Femur (tissue), 1 donor: ENCODE results near the gene NPC1L1.
A peak's percentile ranks its signal among the peaks of the same experiment; 100 is the strongest.

Source experiments
- DNase-seq: peaks from one replicate; pipeline ENCODE4 v3.0.0-alpha.2; 2017

NPC1L1 gene, protein sequence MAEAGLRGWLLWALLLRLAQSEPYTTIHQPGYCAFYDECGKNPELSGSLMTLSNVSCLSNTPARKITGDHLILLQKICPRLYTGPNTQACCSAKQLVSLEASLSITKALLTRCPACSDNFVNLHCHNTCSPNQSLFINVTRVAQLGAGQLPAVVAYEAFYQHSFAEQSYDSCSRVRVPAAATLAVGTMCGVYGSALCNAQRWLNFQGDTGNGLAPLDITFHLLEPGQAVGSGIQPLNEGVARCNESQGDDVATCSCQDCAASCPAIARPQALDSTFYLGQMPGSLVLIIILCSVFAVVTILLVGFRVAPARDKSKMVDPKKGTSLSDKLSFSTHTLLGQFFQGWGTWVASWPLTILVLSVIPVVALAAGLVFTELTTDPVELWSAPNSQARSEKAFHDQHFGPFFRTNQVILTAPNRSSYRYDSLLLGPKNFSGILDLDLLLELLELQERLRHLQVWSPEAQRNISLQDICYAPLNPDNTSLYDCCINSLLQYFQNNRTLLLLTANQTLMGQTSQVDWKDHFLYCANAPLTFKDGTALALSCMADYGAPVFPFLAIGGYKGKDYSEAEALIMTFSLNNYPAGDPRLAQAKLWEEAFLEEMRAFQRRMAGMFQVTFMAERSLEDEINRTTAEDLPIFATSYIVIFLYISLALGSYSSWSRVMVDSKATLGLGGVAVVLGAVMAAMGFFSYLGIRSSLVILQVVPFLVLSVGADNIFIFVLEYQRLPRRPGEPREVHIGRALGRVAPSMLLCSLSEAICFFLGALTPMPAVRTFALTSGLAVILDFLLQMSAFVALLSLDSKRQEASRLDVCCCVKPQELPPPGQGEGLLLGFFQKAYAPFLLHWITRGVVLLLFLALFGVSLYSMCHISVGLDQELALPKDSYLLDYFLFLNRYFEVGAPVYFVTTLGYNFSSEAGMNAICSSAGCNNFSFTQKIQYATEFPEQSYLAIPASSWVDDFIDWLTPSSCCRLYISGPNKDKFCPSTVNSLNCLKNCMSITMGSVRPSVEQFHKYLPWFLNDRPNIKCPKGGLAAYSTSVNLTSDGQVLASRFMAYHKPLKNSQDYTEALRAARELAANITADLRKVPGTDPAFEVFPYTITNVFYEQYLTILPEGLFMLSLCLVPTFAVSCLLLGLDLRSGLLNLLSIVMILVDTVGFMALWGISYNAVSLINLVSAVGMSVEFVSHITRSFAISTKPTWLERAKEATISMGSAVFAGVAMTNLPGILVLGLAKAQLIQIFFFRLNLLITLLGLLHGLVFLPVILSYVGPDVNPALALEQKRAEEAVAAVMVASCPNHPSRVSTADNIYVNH (N-terminal part only)

DNA sequence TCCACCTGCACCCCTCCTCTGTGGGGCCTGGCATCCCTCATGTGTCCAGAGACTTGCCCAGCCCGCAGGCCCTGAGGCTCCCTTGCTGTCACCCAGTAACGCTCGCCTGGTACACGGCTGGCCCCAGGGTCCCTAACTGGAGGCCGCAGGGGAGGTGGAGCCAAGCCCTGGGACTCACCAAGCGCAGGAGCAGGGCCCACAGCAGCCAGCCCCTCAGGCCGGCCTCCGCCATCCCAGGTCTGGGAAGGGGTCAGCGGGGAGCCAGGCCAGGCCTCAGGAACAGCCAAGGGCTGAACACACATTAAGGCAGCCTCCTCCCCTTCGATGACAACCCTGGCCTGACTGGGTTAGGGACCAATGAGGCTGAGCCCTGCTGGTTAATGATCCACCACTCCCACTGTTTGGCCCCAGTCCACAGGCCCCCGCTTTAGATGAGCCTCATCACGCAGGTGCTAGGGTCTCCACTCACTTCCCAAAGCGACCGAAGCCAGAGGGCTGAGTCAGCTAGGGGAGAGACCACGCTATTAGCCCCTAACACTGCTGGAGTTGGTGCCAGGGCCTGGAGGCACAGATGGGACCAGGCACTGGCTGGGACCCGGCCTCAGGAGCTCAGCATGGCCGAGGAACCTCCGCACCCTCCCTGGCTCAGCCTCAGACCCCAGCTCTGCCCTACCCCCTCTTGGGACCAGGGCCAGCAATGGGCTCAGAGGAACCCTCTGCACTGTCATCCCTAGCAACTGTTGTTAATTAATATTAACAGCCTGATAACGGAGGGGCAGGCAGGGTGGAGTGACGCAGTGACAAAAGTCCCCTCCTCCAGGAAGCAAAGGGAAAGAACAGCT lies at the start of gene NPC1L1:
NPC1L1 (minus strand) TSS at position 303 of the 842 bp plus-strand sequence; CDS start at position 232, 71 bp downstream.
- DNase-seq = no peak

GRCh38 chr7:44590910-44591309 lies 49.8 kb upstream of the NPC1L1 start:
- DNase-seq = no peak

DNA sequence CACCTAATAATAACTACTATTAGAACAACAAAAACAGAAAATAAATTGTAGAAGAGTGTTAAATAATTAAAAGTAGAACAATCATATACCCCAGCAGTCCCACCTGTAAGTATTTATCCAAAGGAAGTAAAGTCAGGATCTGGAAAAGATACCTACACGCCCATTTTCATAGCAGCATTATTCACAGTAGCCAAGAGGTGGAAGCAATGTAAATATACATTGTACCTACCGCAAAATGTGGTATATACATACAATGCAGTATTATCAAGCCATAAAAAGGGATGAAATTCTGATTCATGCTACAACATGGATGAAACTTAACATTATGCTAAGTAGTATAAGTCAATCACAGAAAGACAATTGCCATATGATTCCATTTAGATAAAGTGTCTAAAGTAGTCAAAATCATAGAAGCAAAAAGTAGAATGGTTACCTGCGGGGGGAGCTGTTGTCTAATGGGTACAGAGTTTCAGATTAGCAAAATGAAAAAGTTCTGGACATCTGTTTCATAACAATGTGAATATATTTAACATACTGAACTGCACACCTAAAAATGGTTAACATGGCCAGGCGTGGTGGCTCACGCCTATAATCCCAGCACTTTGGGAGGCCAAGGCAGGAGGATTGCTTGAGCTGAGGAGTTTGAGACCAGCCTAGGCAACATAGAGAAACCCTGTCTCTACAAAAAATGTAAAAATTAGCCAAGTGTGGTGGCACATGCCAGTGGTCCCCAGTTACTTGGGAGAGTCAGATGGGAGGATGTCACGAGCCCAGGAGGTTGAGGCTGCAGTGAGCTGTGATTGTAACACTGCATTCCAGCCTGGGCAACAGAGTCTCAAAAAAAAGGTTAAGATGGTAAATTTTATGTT lies 46.9 kb upstream of the NPC1L1 start:
- DNase-seq = peak; percentile 59

- DNase-seq = no peak
These were observed 42.2 kb upstream of the NPC1L1 start for GRCh38 chr7:44583146-44583865.

- DNase-seq = peak; percentile 100
These were observed 40.9 kb upstream of the NPC1L1 start, which contains the start of gene TMED4 for GRCh38 chr7:44581879-44582603. TSS of gene TMED4 (minus strand) at chr7:44582231. CDS start at chr7:44582206, 25 bp downstream.

DNA sequence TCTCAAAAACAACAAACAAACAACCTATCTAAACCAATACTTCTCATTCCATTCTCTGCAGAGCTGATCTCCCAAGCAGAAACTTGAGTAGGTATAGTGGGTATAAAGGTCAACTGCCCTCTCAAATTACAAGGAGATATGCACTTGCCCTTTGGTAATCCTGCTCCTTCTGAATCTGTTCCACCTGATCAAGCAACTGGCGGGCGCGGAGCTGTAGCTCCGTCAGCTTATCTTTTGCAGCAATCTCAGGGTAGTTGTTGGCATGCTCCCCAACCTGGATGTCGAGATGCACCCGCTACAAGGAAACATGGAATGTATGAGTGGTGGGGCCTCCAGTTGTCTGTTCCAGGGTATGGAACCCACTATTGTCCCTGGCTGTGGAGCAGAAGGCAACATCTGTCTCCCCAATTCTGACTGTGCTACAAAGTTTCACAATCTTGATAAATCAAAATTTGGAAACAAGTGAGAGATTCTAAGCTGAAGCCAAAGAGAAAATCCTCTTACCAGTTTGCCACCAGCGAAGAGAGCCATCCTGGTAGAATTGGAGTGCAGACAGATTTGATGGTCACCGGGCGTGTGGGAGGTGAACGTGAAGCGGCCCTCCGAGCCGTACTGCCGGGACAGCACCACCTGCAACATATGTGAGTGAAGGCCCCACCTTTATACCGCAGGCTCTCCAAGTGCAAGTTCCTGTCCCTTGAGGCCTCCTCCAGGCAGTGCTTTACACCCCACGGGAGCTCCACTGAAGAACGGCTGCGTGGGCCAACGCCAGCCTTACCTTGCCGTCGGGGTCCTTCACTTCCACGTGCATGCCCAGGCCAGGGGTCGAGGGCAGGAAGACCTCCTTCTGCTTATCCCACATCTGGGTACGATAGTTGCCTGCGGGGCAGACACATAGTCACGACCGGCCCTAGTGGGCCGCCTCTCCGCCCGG lies 40.1 kb upstream of the NPC1L1 start:
- DNase-seq = no peak

DNA sequence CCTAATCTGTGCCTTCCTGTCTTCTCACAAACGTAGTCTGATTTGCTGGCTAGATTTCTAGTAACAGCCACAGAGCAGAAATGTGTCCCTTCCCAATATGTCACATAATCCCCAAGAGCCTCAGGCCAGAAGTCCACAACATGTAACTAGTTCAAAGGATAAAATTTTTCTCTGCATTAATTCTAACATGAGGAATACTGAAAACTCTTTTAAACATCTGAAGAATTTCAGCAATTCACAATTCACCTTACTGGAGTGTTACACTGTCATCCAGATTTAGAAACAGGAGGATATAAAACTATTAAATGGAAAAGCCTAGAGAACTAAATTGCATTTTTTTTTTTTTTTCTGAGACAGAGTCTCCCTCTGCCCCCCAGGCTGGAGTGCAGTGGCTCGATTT lies 35.1 kb upstream of the NPC1L1 start:
- no peak for DNase-seq

GRCh38 chr7:44575054-44575453 lies 33.9 kb upstream of the NPC1L1 start:
- DNase-seq = no peak

DNA sequence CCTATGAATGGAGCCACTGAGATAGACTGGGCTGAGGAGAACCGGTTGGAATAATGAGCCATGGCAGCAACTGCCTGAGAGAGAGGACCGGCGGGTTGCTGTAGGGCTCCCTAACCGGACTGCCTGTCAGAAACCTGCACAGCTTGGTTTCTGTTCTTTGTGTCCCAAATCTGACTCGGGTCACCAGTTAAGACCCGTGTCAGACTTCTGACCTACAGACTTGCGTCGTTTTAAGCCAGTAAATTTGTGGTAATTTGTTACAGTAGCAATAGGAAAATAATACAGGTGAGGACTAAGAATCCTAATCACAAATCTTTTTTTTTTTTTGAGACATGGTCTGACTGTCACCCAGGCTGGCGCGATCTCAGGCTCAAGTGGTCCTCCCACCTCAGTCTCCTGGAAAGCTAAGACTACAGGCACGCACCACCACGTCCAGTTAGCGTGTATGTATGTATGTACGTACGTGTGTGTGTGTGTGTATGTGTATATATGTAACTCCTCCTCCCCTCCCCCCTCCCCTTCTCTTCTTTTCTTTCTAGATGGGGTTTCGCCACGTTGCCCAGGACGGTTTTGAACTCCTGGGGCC lies 33.2 kb upstream of the NPC1L1 start:
- DNase-seq = no peak

DNA sequence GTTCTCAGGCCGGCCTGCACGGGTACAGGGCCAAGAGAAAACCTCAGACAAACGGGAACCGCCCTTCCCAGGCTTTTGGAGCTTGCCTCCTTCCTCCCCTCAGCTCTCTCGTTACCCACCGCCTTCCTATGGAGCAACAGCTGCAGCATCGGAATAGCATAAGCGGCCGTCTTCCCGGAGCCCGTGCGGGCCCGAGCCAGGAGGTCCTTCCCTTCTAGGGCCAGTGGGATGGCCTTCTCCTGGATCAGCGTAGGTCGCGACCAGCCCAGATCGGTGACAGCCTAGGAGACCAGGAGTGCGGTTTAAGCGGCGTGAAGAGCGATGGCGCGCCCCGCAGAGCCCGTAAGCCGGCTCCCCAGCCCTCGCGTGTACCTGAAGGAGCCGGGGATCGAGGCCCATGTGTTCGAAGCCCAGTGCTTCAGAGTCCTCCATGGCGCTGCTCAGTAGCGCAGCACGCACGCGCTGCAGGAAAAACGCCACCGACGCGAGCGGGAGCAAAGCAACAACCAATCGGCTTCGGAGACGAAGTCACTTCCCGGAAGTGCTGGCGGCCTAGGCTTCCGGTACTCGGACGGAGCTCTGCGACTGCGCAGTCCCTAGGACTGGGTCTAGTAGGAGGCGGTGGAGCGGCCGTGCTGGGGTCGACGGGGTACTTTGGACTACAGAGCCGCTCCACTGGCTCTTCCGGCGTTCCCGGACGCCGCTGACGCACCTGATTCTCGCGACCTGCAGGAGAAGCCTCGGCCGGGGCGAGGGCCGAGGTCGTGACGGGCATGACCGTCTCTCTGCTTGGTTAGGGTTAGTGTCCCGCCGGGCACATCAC lies 32.5 kb upstream of the NPC1L1 start, which contains the start of gene DDX56:
DDX56 (minus strand) TSS at position 445 of the 823 bp plus-strand sequence; CDS start at position 432, 13 bp downstream.
- peak; percentile 97 for DNase-seq

DNA sequence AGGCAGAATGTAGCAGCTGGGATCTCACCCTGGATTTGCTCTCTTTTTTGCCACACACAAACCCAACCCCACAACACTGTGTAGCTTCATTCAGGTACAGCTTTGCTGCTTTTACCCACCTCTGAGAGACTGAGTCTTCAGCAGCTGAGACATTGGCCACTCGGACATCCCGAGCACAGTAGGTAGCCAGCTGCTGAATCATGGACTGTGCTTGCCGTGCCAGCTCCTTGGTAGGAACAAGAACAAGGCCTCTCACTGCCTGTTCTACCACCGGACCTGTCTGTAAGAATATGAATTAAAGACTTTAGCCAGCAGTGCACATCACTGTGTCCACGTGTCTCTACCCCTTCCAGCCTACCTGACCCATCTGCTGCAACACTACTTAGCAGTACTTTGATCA lies 31.6 kb upstream of the NPC1L1 start:
- DNase-seq = no peak

DNA sequence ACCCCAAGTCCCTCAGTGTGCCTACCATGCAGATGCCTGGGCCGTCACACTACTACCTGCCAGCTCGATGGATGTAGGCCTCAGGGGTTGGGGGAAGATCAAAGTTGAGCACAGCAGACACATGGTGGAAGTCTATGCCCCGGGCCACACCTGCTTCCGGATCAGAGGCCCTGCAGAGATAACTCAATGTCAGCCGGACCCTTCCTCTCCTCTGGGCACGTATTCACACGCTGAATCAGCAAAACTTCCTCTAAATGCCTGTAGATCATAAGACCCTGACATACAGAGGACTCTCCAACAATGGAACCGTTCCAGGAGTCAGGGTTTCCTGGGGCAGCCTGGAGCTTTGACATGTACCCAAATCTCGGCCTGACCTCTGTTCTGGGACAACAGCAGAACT lies 28.8 kb upstream of the NPC1L1 start:
- no peak for DNase-seq

DNA sequence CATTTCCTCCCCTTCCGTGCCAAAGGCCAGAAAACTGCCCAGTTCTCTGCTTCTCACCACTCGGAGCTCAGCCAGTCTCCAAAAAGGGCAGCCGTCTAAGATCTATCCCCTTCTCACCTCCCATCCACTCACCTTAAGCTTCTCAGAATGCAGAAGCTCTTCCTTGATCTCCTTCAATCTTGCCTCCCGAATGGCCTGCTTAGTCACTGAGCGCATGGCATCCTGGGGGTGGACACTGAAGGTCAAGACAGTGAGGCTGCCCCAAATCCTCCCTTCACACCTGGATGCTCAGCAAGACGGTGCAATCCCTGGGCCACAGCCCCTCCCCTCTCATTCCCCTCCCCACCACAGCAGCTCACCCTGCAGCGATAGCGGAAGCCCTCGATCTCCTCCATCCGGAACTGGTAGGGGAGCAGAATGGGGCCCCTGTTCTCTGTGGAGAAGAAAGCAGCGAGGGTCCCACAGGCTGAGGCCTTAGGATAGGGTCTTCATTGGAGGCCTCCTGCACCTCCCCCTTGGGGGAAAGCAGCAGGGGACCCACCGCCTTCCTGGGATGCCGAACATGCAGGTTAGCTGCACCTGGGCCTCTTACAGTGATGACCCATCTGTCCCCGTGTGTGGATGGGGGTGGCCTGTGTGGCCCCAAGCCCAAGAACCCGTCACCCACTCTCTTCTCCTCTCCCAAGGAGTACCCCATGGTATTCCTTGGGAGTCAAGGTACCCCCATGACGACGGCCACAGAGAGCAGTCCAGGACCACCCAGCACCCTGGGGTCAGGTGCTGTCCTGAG lies 27.8 kb upstream of the NPC1L1 start:
- DNase-seq = no peak

- no peak for DNase-seq
These were observed 26.8 kb upstream of the NPC1L1 start for GRCh38 chr7:44567884-44568283.

DNA sequence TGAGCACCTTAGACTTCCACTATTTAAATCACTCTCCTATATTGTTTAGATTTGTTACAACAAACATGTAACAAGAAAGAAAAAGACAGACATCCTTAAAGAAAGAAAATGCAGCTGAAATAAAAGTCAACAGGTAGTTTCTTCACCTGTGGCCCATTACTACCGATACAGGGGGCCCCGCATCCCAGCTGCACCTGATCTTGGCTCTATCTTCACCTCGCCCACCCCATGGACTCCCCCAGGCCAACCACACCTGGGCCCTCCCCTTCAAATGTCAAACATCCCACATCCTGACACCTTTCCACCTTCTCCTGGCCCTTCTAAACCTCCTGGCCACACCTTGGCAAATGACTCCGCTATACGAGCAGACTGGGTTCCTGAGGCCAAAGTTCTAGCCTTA lies 25.6 kb upstream of the NPC1L1 start:
- DNase-seq = no peak
